SK-N-SH (cell line): ENCODE measurements around the gene NBDY. TPM values are rescaled to one million over a fixed set of nuclear protein-coding genes. Genes with fewer than 3 reads are reported as not detected.

ENCODE experiments used
- CTCF ChIA-PET: fragments of 300-600, 350-600 bp; formaldehyde crosslinking; extraction: SDS; loops from one replicate; lab custom pipeline; 2021; lab: Yijun Ruan, JAX
- POLR2A ChIA-PET: fragments of 350-600 bp; sonication (Branson Sonifier 250); formaldehyde crosslinking; extraction: SDS; loops from one replicate; lab custom pipeline; 2020; ENCODE audit warnings: antibody characterized with exemption, inconsistent platforms; lab: Yijun Ruan, JAX
- DNase-seq: peaks from one replicate; pipeline ENCODE4 v3.0.0; 2012
- H2AFZ ChIP-seq: fragments of 200-600 bp; sonication (generic); 2 replicates; pipeline ENCODE4 v1.8.1; 2016; ENCODE audit warnings: antibody characterized with exemption, mild to moderate bottlenecking, low read depth
- H3F3A ChIP-seq: fragments of 200-600 bp; sonication (generic); replicated peaks from 2 replicates; pipeline ENCODE3; 2016; ENCODE audit warnings: antibody characterized with exemption, mild to moderate bottlenecking; ENCODE audit not compliant: insufficient read depth
- H3K27ac ChIP-seq, 2 experiments: fragments of 200-500 bp in 1 of 2; fragments of 200-600 bp in 1 of 2; sonication (Bioruptor generic) in 1 of 2; sonication (generic), shearing (Covaris generic) in 1 of 2; 2 replicates each; pipeline versions ENCODE4 v1.5.1 to v1.6.1; 2014 to 2016; ENCODE audit warnings: low read depth in 2 of 2, inconsistent platforms in 1 of 2, low read length in 1 of 2, mild to moderate bottlenecking in 1 of 2, mixed read lengths in 1 of 2
- H3K27me3 ChIP-seq: fragments of 200-600 bp; sonication (generic), shearing (Covaris generic); 2 replicates; pipeline ENCODE4 v1.6.1; 2016; ENCODE audit warnings: mixed run types; ENCODE audit not compliant: insufficient read depth
- H3K36me3 ChIP-seq, 2 experiments: fragments of 200-500 bp in 1 of 2; fragments of 200-600 bp in 1 of 2; sonication (Bioruptor generic) in 1 of 2; sonication (generic) in 1 of 2; replicated peaks in 1 of 2; 2 replicates each; pipeline versions ENCODE3 to v1.5.1; 2014 to 2016; ENCODE audit warnings: low read length in 1 of 2, mild to moderate bottlenecking in 1 of 2; ENCODE audit not compliant: insufficient read depth in 2 of 2, control insufficient read depth in 1 of 2
- H3K4me1 ChIP-seq, 2 experiments: fragments of 200-500 bp in 1 of 2; fragments of 200-600 bp in 1 of 2; sonication (Bioruptor generic) in 1 of 2; sonication (generic), shearing (Covaris generic) in 1 of 2; 2 replicates each; pipeline versions ENCODE4 v1.5.1 to v1.6.1; 2014 to 2016; ENCODE audit warnings: low read depth in 1 of 2, low read length in 1 of 2, mixed run types in 1 of 2; ENCODE audit not compliant: insufficient read depth in 2 of 2, control insufficient read depth in 1 of 2
- H3K4me2 ChIP-seq: fragments of 200-600 bp; sonication (generic), shearing (Covaris generic); 2 replicates; pipeline ENCODE4 v1.6.1; 2017; ENCODE audit warnings: mixed run types
- H3K4me3 ChIP-seq, 2 experiments: fragments of 200-500 bp in 1 of 2; fragments of 200-600 bp in 1 of 2; sonication (Bioruptor generic) in 1 of 2; sonication (generic), shearing (Covaris generic) in 1 of 2; 2 replicates each; pipeline versions ENCODE4 v1.5.1 to v1.8.1; 2014 to 2016; ENCODE audit warnings: low read depth in 2 of 2, inconsistent platforms in 1 of 2, low read length in 1 of 2, mild to moderate bottlenecking in 1 of 2, mixed read lengths in 1 of 2, moderate library complexity in 1 of 2
- H3K79me2 ChIP-seq: fragments of 200-600 bp; sonication (generic); 2 replicates; pipeline ENCODE4 v1.8.1; 2017; ENCODE audit warnings: mild to moderate bottlenecking; ENCODE audit not compliant: insufficient read depth
- H3K9ac ChIP-seq: fragments of 200-600 bp; sonication (generic); 2 replicates; pipeline ENCODE4 v1.6.1; 2017; ENCODE audit warnings: mixed run types
- H3K9me2 ChIP-seq: fragments of 200-600 bp; sonication (generic); 2 replicates; pipeline ENCODE4 v1.6.1; 2017; ENCODE audit warnings: mixed run types
- H3K9me3 ChIP-seq: fragments of 200-600 bp; sonication (generic); 2 replicates; pipeline ENCODE4 v1.6.1; 2017; ENCODE audit warnings: mixed run types, mild to moderate bottlenecking, moderate library complexity
- H4K20me1 ChIP-seq: fragments of 200-600 bp; sonication (generic); 2 replicates; pipeline ENCODE4 v1.6.1; 2017; ENCODE audit warnings: mild to moderate bottlenecking, mixed run types; ENCODE audit not compliant: insufficient read depth
- CHD2 ChIP-seq: fragments of 150-350 bp; IDR thresholded peaks from 2 replicates; pipeline ENCODE4 v1.6.1; 2018; ENCODE audit warnings: low read length; ENCODE audit not compliant: partially characterized antibody
- ELF1 ChIP-seq: IDR thresholded peaks from 2 replicates; pipeline ENCODE4 v1.4.0; 2012
- FOSL2 ChIP-seq: IDR thresholded peaks from 2 replicates; pipeline ENCODE4 v1.4.0; 2012; ENCODE audit warnings: low read depth, mild to moderate bottlenecking, moderate library complexity, borderline replicate concordance
- FOXJ3 ChIP-seq: sonication (generic); formaldehyde crosslinking; IDR thresholded peaks from 2 replicates; pipeline ENCODE4 v1.5.1; 2020; ENCODE audit warnings: mild to moderate bottlenecking, missing genetic modification reagents
- GABPA ChIP-seq: IDR thresholded peaks from 2 replicates; pipeline ENCODE4 v1.4.0; 2012; ENCODE audit warnings: low read depth, mild to moderate bottlenecking
- JUND ChIP-seq: IDR thresholded peaks from 2 replicates; pipeline ENCODE4 v1.4.0; 2012
- MAX ChIP-seq: IDR thresholded peaks from 2 replicates; pipeline ENCODE4 v1.4.0; 2012; ENCODE audit warnings: low read depth
- MXI1 ChIP-seq: IDR thresholded peaks from 2 replicates; pipeline ENCODE4 v1.6.1; 2012; ENCODE audit warnings: mild to moderate bottlenecking, low read depth, low read length, improper control_type of control experiment
- NFIC ChIP-seq: IDR thresholded peaks from 2 replicates; pipeline ENCODE4 v1.4.0; 2012; ENCODE audit warnings: borderline replicate concordance
- RAD21 ChIP-seq: IDR thresholded peaks from 2 replicates; pipeline ENCODE4 v1.6.1; 2012; ENCODE audit warnings: mild to moderate bottlenecking, low read length
- SIN3A ChIP-seq: IDR thresholded peaks from 2 replicates; pipeline ENCODE4 v1.6.1; 2012; ENCODE audit warnings: low read depth, mild to moderate bottlenecking, low read length, moderate library complexity, borderline replicate concordance
- SMC3 ChIP-seq: IDR thresholded peaks from 2 replicates; pipeline ENCODE4 v1.6.1; 2012; ENCODE audit warnings: low read depth, low read length, improper control_type of control experiment
- TAF1 ChIP-seq: IDR thresholded peaks from 2 replicates; pipeline ENCODE4 v1.6.1; 2012; ENCODE audit warnings: low read depth, mild to moderate bottlenecking, low read length, moderate library complexity, borderline replicate concordance
- TCF12 ChIP-seq: IDR thresholded peaks from 2 replicates; pipeline ENCODE4 v1.4.0; 2012
- YY1 ChIP-seq: IDR thresholded peaks from 2 replicates; pipeline ENCODE4 v1.4.0; 2012; ENCODE audit warnings: low read depth, mild to moderate bottlenecking
- ZBTB33 ChIP-seq: IDR thresholded peaks from 2 replicates; pipeline ENCODE4 v1.4.0; 2012; ENCODE audit warnings: low read depth, borderline replicate concordance
- WGBS: methylation state at CpG from one replicate; pipeline ENCODE4 v1.1.6; 2017; ENCODE audit warnings: low lambda C conversion rate; 5-methylcytosine and 5-hydroxymethylcytosine counted together
- polyA plus RNA-seq, 3 experiments: library from polyadenylated mRNA; depleted of rRNA; stranded (reverse); fragments of >200 nt; gene quantifications; 2 replicates each; pipeline ENCODE4 v1.2.3, GENCODE V29; 2012
- TF ChIP-seq, protein P1 (sequence below): IDR thresholded peaks from 2 replicates; pipeline ENCODE4 v1.4.0; 2012; ENCODE audit warnings: low read depth, borderline replicate concordance
- TF ChIP-seq, protein P2 (sequence below): IDR thresholded peaks from 2 replicates; pipeline ENCODE4; 2012
- TF ChIP-seq, protein P3 (sequence below): fragments of 200-600 bp; sonication (generic); IDR thresholded peaks from 2 replicates; pipeline ENCODE4 v1.6.1; 2017; ENCODE audit warnings: antibody characterized with exemption, mild to moderate bottlenecking, moderate library complexity

The NBDY gene
- polyA plus RNA-seq, 1 of the 3 experiments (the other 2 are of a cell fraction), result 68.2 TPM

- peak; percentile 79 for DNase-seq
- Histone ChIP-seq H4K20me1 (peaks cover 5% of the 10 kb centered on the region), H3K4me3 (peak overlapping the region; percentile 50 to 54), H2AFZ (peak overlapping the region; percentile 80), H3K9me3 (no peaks in the 10 kb centered on the region), H3K9ac (peak overlapping the region; percentile 27; the same call in 1 of the 2 replicates), H3K9me2 (no peaks in the 10 kb centered on the region), H3F3A (peaks cover 8% of the 10 kb centered on the region), H3K27ac (peak overlapping the region; percentile 16 to 86; a peak in 3 of 4 replicates), H3K4me2 (peak overlapping the region; percentile 72), H3K27me3 (no peaks in the 10 kb centered on the region), H3K36me3 (peaks cover 0 to 3% of the 10 kb centered on the region in 2 experiments), H3K4me1 (peaks cover 0 to 15% of the 10 kb centered on the region in 2 experiments; a peak in 1 of 4 replicates), H3K79me2 (no peaks in the 10 kb centered on the region)
- 29% methylated on average over 12 of the region's 20 CpGs for WGBS
- TF ChIP-seq FOXJ3 (CRISPR knock-in tag) (no peak), YY1 (peak; percentile 88), MXI1 (no peak), MAX (no peak), TCF12 (no peak; the same call in 1 of the 2 replicates), RAD21 (peak; percentile 84), SMC3 (peak; percentile 45), NFIC (peak; percentile 49; the same call in 1 of the 2 replicates), CHD2 (peak; percentile 66), ZBTB33 (no peak), GABPA (no peak), SIN3A (no peak), TAF1 (no peak), ELF1 (no peak), FOSL2 (0 out of 2 replicates have a peak, but pooled peaks have one; percentile 2), JUND (no peak)
- TF ChIP-seq, protein P1, sequence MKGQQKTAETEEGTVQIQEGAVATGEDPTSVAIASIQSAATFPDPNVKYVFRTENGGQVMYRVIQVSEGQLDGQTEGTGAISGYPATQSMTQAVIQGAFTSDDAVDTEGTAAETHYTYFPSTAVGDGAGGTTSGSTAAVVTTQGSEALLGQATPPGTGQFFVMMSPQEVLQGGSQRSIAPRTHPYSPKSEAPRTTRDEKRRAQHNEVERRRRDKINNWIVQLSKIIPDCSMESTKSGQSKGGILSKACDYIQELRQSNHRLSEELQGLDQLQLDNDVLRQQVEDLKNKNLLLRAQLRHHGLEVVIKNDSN, result no peak
- TF ChIP-seq, protein P2, sequence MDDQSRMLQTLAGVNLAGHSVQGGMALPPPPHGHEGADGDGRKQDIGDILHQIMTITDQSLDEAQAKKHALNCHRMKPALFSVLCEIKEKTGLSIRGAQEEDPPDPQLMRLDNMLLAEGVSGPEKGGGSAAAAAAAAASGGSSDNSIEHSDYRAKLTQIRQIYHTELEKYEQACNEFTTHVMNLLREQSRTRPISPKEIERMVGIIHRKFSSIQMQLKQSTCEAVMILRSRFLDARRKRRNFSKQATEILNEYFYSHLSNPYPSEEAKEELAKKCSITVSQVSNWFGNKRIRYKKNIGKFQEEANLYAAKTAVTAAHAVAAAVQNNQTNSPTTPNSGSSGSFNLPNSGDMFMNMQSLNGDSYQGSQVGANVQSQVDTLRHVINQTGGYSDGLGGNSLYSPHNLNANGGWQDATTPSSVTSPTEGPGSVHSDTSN, result no peak
- TF ChIP-seq, protein P3, sequence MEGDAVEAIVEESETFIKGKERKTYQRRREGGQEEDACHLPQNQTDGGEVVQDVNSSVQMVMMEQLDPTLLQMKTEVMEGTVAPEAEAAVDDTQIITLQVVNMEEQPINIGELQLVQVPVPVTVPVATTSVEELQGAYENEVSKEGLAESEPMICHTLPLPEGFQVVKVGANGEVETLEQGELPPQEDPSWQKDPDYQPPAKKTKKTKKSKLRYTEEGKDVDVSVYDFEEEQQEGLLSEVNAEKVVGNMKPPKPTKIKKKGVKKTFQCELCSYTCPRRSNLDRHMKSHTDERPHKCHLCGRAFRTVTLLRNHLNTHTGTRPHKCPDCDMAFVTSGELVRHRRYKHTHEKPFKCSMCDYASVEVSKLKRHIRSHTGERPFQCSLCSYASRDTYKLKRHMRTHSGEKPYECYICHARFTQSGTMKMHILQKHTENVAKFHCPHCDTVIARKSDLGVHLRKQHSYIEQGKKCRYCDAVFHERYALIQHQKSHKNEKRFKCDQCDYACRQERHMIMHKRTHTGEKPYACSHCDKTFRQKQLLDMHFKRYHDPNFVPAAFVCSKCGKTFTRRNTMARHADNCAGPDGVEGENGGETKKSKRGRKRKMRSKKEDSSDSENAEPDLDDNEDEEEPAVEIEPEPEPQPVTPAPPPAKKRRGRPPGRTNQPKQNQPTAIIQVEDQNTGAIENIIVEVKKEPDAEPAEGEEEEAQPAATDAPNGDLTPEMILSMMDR, result peak; percentile 68
- ChIA-PET POLR2A (no interaction called here), CTCF (interaction anchor here (0.6 to 2.0 kb wide), 13 partner anchors 17 to 690 kb away, joined by 3 to 25 read pairs (median 3); no protein-coding TSS in a partner anchor)
These were observed 35.3 kb downstream of the NBDY start for GRCh38 chrX:56764153-56764974.
